GM19351 (cell line): Measurements from ENCODE around the gene GPR137B.
A peak's percentile ranks its signal among the peaks of the same experiment; 100 is the strongest.
"Not testable (repeated sequence)": the region's sequence is repeated elsewhere in the genome, so short reads cannot be mapped to it uniquely, and the experiment has no call there.

Experiments
- ATAC-seq: cut with Tn5 transposase; IDR thresholded peaks from one replicate; pipeline ENCODE4 v1.9.1; 2021; ENCODE audit warnings: mild to moderate bottlenecking, moderate library complexity; ENCODE audit not compliant: unreplicated experiment

Gene GPR137B

DNA sequence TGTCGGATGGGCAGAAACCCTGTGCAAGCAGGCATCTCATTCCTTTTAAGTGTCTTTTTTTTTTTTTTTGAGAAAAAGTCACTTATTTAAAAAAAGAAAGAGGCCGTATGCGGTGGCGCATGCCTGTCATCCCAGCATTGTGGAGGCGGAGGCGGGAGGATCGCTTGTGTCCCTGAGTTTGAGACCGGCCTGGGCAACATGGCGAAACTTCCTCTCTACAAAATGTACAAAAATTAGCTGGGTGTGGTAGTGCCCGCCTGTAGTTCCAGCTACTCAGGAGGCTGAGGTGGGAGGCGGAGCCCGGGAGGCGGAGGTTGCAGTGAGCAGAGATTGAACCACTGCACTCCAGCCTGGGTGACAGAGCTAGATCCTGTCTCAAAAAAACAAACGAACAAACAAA is 1.7 kb downstream of the GPR137B start:
- no peak for ATAC-seq

DNA sequence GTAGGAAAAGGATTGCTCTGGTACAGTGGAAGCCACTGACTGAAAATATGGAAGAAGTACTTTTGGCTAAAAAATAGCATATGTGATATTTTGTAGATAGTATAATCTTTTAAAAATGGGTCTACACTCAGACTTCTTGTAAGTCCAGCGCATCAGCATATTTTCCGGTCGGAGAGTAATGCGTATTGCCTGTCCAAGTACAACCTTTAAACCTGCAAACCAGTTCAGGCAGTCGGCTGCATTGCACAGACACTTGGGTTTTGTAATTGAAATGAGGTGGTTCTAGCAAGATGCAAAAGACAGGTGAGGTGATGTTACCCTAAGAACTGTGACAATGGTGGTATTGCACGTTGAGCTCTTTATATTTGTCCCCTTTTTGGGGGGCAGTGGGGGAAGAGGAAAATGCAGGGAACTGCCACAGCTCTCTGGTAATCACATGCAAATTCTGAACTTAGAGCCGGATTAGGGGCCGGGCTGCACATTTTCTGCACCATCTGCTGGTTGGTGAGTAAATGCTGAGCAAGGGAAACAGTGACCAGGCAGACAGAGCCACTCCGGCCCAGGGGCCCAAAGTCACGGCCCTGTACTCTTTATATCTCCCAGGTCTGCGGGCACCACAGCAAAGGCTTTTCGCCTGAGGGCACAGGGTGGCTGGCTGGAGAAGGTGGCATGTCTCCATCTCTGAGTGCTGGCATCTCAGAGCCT is 2.3 kb downstream of the GPR137B start:
- peak; percentile 35 for ATAC-seq

DNA sequence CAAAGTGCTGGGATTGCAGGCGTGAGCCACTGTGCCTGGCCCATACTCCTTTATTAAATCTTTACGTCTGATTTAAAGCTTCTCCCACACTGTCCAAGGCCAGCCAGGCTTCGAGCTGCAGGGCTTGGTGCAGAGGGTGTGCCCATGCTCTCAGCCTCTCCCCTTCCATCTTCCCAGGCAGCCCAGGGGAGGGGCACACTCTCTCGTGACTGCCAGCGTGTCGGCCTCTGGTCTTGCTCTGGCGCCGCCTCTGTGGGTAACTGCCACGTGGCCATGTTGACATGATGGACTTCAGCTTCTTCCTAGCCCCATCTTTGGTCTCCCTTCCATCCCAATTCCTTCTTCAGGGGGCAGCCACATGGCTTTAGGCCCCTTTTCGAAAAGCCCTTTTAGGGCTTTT is 4.7 kb downstream of the GPR137B start:
- ATAC-seq, result no peak

DNA sequence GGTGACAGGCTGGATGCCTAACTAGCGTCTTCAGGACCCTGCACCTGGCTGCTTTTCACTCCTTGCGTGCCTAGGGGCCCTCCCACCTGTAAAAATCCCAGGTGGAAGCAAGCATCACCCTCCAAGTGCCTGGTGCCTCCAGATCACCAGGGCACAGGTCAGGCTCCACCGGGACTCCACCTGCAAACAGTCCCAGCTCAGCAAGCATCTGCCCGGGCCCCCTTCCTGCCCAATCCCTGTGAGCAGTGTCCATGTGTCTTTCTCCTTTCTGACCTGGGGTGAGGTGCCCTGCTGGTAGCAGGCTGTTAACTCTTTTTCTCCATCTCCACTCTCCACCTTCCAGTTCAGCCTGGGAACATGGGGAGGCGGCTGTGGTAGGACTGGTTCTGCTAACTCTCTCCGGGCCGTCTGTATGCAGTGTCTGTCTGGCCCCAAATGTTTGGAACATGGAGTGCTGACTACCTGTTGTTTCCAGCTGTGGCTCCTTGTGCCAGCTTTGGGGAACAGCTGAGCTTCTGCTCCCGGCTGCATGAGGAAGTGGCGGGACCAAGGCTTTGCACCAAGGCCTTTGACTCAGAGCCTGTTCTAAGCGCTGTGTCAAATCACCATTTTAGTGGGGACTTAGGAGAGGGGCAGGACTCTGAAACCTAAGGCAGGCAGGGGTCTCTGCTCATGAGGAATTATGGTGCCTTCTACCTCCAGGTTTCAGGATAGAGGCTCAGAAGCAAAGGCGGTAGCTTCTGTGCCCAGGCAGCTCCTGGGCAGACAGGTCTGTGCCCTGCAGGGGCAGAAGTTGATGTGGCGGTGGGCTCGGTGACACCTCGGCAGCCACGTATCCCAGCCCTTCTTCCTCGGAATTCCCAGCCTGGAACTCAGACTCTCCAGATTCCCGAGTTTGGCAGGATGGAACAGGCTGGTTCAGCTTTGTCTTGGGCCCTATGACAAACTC is 5.5 kb downstream of the GPR137B start:
- ATAC-seq, result no peak

DNA sequence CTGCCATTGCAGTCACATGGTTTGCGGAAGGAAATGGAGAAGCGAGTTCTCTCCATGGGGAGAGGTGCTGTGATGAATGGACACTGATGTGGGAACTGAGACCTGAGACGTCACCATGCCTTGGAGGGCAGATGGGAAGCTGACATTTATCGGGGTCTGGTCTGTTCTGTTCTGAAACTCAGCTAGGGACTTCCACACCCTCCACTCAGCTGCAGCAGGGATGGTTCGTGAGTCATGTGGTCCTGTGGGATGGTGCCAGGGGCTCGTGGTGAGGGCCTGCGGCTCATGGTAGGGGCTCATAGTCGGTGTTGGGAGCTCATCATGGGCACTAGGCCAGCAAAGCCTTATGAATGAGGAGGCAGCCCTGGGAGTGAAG is 6.1 kb downstream of the GPR137B start:
- ATAC-seq, result no peak

DNA sequence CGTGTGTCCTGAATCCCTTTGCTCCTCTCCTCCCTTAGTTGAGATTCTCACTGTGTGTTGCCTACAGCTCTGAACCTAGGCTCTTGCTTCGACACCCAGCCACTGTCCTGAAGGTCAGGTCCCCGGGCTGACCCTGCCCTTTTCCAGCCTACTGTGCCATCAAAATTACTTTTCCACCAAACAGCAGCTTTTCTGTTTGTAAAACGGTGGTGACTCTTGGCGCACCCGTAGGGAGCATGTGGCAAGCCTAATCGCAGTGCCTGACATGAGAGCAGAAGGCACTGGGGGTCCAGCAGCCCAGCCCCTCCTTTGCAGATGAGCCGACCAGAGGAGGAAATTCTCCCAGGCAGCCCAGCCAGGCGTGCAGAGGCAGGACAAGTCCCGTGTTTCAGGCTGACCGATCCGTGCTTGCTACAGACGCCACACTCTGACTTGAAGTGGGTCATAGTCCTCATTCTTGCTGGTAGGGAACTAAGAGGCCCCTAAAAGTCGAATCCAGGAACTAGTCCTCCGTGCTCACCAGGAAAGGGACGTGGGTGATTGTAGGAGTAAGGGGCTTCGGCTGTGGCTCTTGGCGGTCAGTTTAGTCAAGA is 6.8 kb downstream of the GPR137B start:
- no peak for ATAC-seq

DNA sequence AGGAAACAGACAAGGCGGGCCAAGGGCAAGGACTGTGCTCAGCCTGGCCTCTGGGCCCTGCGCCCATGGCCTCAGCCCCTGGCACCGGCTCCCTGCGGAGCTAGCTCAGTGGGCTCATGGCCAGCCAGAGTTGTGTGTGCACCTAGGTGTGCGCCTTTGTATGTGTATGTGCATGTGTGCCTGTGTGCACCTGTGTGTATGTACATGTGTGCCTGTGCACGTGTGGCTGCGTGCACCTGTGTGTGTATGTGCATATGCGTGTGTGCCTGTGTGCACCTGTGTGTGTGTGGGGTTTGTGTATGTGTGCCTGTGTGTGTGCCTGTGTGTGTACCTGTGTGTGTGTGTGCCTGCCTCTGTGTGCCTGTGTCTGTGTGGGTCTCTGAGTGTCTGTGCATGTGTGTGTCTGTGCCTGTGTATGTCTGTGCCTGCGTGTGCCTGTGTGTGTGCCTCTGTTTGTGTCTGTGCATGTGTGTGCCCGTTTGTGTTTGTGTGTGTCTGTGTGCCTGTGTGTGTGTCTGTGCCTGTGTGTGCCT is 7.4 kb downstream of the GPR137B start:
- ATAC-seq, result no peak

DNA sequence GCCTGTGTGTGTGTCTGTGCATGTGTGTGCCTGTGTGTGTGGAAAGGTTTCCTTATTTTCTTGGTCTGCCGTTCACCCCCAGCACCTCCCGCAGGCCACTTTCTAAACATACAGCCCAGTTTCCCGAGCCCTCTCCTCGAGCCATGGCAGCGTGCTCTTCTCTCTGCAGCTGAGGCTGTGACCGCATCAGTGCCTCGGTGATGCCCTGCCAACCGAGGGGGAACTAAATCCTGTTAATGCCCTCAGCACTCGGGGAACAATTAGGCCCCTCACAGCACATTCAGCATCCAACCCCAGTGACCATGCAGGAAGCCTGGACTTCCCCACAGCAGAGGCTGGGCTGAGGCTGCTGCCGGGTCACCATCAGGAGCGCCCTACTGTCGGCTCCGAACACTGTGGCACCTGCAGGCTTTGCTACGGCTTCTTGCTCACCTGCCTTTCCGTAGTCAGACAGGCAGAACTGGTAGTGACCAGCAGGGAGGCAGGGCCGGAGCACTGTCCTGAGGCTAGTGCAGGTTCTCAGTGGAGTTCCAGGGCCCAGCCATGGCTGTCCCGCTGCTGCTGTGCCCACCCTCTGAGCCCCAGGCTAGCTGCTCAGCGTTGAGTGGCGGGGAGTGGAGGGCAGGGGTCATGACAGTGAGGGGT is 8.1 kb downstream of the GPR137B start:
- ATAC-seq, result no peak

DNA sequence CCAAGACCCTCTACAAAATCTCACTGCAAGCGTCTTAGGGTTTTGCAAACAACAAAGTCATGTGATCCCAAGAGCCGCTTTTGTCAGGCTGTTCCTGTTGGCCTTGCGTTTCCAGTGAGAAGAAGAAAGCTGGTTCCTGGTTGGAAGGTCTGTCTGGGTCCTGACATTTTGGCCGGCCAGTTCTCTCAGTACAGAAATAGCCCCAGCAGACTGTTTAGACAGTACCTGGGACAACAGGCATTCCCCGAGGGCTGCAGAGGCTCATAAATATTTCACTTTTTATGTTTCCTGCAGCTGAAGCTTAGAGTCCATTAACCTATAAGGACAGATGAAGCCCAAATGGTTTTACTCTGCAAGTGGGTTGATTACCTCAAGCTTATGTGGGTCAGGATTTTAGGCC is 8.6 kb downstream of the GPR137B start:
- ATAC-seq, result no peak

DNA sequence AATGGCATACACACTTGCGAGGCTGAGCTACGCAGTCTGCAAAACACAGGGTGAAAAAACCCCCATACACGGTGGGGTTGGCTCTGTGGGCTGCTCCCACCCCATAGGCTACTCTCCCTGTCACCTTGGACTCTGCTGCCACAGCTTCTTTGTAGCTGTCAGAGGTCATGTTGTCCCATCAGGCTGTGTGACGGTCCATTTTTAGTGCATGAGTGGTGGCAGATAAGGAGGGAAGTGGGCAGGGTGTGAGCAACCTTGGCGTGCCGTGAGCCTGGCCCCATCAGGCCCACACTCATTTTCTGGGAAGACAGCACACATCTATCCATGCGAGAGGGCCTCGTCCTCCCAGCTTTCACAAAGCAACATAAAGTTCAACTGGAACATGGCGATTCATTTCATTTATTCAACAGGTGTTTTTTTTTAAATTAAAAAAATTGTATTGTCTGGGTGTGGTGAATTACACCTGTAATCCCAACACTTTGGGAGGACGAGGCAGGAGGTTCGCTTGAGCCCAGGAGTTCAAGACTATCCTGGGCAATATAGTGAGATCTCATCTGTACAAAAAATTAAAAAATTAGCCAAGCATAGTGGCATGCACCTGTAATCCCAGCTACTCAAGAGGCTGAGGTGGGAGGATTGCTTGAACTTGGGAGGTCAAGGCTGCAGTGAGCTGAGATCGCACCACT is 9.5 kb downstream of the GPR137B start:
- no peak for ATAC-seq

DNA sequence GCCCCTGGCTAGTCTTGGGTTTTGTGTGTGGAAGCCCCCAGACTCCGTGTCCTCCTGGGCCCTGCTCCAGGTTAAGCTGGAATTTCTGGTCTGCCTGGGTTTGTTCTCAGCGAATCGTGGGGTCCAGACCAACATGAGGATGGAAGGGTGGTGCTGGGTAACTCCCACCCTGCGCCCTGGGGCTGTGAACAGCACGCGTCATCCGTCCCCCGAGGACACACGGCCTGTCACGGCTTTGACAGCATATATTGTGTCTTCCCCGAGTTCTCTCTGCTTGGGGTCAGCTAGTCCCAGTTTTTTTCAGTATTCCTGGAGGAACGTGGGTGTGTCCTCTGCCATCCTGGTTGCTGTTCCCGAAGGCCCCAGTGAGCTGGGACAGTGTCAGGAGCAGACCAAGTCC is 11.8 kb downstream of the GPR137B start:
- no peak for ATAC-seq

DNA sequence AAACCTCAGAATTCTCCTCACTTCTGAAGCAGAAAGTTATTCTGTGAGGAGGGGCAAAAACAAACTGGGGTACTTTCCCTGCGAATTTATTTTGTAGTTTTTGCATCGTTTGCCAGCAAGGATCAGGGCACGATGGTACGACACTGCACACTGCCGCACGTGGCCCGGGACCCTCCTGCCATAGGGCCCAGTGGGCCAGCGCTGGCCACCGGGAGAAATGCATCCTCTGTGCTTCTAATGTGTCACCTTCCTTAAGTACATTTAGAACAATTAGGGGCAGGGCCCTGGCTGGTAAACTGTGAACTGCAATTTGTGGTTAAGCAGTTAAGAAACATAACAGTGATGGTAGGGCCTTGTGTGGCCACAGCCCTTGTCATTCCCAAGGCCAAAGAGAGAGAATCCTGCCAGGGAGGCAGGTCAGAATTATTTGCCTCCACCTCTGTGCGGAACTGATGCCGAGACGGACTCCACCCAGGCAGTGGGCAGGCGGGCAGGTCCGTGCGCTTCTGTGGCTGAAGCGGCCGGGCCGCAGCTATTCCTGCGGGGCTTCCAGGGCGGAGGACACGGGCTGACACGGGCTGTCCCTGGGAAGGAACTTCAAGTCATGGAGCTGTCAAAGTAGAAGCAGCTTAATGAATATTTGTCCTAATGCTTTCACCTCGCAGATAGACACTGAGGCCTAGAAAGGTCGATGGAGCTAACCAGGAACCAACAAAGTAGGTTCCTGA is 12.5 kb downstream of the GPR137B start:
- ATAC-seq, result no peak

DNA sequence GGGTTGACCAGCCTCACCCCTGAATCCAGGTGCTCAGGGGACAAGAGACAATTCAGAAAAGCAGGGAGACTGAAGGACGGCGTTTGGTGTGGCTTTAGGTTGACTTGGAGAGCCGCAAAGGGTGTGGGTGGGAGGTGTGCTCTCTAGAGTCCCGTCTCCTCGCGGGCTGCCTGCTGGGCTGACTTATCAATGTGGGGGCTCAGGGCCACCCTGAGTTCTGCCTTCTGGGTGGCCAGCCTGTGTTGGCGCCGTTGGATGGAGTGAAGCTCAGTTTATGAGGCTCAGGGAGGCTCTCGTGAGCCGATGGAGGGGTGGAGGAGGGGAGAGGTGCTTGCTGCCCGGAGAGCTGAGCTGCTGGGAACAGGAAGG is 13.0 kb downstream of the GPR137B start:
- no peak for ATAC-seq

DNA sequence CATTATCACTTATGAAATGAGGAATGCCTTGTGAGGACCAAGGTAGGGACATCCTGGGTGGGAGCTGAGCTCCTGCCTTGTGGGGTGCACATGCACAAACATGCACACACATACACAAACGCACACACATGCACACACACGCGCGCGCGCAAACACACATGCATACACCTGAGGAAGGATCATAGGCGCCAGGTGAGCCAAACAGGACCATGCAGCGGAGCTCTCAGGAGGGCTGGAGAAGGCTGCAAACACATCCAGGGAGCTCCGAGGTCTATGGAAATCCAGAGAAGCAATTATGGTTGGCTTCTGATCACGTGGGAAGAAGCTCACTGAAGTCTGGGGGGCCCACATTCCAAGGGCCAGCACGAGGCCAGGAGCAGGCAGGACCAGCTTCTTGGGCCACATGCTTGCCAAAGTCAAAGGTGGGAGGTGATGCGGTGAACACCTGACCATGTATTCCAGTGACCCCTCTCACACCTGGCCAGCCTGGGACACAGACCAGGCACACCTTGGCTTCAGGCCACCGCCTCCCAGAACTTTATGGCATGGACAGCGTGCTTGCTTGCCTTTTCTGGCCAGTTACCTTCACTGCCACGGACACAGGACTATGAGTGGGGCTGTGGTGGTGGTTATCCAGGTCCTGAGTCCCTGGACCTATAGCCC is 13.6 kb downstream of the GPR137B start:
- ATAC-seq, result no peak

DNA sequence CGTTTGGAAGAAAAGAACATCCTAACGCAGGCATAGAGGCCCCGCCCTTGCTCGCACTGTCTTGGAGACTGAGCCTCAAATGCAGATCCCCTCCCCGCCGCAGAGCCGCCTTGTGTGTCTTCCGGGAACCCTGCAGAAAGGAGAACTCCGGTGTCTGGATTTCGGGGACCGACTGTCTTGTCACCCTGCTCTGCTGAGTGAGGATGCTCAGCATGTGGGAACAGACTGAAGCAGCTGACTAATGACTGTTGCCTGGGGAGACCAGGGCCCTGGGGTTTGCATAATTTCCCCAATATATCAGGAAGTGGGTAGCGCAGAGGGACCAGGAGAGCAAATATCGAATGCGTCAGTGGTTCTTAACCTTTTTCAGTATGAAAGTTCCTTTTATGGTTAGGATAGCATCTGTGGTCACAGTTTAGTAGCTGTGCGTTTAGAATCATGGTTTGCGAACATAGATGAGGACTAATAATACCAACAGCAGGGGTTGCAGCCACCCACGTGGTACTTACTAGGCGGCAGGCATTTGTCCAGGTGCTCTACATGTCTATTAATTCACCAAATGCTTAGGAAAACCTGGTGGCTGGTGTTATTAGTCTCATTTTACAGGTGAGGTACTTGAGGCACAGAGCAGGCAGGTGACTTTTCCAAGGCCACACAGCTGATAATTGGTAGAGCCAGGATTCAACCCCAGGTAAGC is 14.3 kb downstream of the GPR137B start:
- peak; percentile 76 for ATAC-seq

DNA sequence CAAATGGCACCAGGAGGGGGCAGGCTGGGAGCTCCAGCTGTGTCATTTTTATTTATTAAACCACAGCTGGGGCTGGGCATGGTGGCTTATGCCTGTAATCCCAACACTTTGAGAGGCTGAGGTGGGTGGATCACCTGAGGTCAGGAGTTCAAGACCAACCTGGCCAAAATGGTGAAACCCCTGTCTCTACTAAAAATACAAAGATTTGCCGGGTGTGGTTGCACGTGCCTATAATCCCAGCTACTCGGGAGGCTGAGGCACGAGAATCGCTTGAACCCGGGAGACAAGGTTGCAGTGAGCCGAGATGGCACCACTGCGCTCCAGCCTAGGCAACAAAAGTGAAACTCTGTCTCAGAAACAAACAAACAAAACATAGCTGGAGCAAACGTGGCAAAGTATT is 15.7 kb downstream of the GPR137B start:
- not testable (repeated sequence) for ATAC-seq

DNA sequence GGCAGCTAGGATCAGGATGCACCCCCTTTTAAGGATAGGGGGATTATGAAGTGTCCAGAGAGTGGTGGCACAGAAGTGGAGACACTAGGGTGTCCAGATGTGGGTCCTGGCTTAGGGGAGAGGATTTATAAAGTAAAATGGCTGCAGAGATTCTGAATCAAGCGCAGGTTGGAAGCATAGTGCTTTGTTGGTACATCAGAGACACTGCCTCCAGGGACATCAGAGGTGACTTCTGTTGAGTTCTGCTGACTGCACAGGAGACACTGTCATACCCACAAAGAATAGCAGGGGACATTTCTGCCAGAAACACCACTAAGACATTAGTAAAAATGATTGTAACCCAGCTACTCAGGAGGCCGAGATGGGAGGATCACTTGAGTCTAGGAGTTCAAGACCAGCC is 16.4 kb downstream of the GPR137B start:
- no peak for ATAC-seq

DNA sequence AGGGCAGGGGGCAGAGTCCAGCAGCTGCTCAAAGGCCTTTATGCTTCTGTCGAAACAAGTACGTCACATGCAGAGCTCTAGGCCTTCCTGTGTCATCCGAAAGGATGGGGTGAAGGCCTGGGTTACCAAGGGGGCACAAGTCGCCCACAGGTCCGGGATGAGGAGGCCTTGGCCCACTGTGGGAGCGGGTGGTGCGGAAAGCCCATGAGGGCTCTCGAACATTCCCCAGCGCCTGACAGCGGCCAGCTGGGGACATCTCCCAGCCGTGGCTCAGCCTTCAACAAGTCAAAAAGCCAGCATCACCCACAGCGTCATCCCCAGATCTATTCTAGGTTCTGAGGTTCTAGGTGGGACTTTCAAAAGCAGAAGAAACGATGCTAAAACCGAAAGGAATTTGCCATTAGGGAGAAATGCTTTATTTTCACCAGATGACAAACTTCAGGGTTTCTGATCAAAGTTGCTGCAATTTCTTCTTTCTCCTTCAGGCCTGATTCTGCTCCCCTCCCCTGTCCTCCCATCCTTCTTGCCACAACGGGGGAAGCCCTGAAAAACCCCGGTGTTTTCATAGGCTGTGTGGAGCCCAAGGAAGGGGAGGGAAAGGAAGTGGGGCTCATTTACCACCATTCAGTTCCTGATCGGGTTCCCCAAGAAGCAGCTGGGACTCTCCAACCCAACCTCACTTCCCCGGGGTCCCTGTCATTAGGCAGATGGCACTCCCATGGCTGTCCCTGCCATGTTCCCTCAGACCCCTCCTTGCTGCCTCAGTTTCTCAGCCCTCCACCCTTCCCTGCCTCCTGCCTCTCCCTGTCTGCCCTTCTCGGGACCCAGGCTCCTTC is 17.6 kb downstream of the GPR137B start:
- ATAC-seq, result peak; percentile 44
